ENCODE results near the gene CARHSP1. TPM values are rescaled to one million over a fixed set of nuclear protein-coding genes. Genes with fewer than 3 reads are reported as not detected.

Gene CARHSP1
- polyA plus RNA-seq, 1 of the 3 experiments (the other 2 are of a cell fraction), result 93.6 TPM

GRCh38 chr16:8862309-8863130, 6.3 kb downstream of the CARHSP1 start:
- 94% methylated on average over 14 of the region's 14 CpGs for WGBS (ENCODE audit: low lambda C conversion rate)
- POLR2A ChIA-PET, result interaction anchor here (1.0 to 1.1 kb wide), 3 partner anchors 10 to 59 kb away, joined by 3 to 6 read pairs (median 3); no protein-coding TSS in a partner anchor
- H3K27me3 ChIP-seq (ENCODE audit: insufficient read depth), result no peaks in the 10 kb centered on the region

GRCh38 chr16:8861563-8862308, 7.1 kb downstream of the CARHSP1 start:
- Histone ChIP-seq H3K9ac (no peak overlapping the region), H3K9me2 (no peaks in the 10 kb centered on the region), H2AFZ (ENCODE audit: low read depth) (no peak overlapping the region), H3K4me2 (no peak overlapping the region), H3K4me3 (ENCODE audit: low read depth in 2 of 2, low read length in 1 of 2) (no peak overlapping the region), H3F3A (replicated peaks; ENCODE audit: insufficient read depth) (no peaks in the 10 kb centered on the region), H3K4me1 (ENCODE audit: control insufficient read depth in 1 of 2, insufficient read depth in 2 of 2, low read depth in 1 of 2, low read length in 1 of 2) (peaks cover 25 to 27% of the 10 kb centered on the region in 2 experiments; a peak in 2 of 4 replicates), H4K20me1 (ENCODE audit: insufficient read depth) (peaks cover 67% of the 10 kb centered on the region), H3K79me2 (ENCODE audit: insufficient read depth) (peaks cover 86% of the 10 kb centered on the region), H3K9me3 (no peaks in the 10 kb centered on the region), H3K36me3 (replicated peaks in 1 of 2; ENCODE audit: control insufficient read depth in 1 of 2, insufficient read depth in 2 of 2, low read length in 1 of 2) (peaks cover 0 to 9% of the 10 kb centered on the region in 2 experiments), H3K27me3 (ENCODE audit: insufficient read depth) (no peaks in the 10 kb centered on the region), H3K27ac (ENCODE audit: low read depth in 2 of 2, low read length in 1 of 2) (no peak overlapping the region; a peak in 1 of 4 replicates)
- no peak for DNase-seq
- 89% methylated on average over 11 of the region's 14 CpGs for WGBS (ENCODE audit: low lambda C conversion rate)
- TF ChIP-seq JUND (IDR thresholded peaks at IDR 0.05), result no peak
- TF ChIP-seq MAX (IDR thresholded peaks at IDR 0.05; ENCODE audit: low read depth), result no peak
- TF ChIP-seq TAF1 (IDR thresholded peaks at IDR 0.05; ENCODE audit: borderline replicate concordance, low read depth, low read length), result no peak
- ChIA-PET CTCF (interaction anchor here (1.0 to 1.4 kb wide), 4 partner anchors 10 to 206 kb away, joined by 3 read pairs; no protein-coding TSS in a partner anchor), POLR2A (interaction anchor here (1.0 to 1.4 kb wide), 2 partner anchors 10 to 23 kb away, joined by 3 to 5 read pairs; no protein-coding TSS in a partner anchor)

More at GRCh38 chr16:8862309-8863130, 6.3 kb downstream of the CARHSP1 start:
- no peak for DNase-seq
- H3K9me3 ChIP-seq, result no peaks in the 10 kb centered on the region
- peaks cover 65% of the 10 kb centered on the region for H4K20me1 ChIP-seq (ENCODE audit: insufficient read depth)
- no peak overlapping the region for H3K4me3 ChIP-seq (ENCODE audit: low read depth in 2 of 2, low read length in 1 of 2)
- H3K36me3 ChIP-seq (replicated peaks in 1 of 2; ENCODE audit: control insufficient read depth in 1 of 2, insufficient read depth in 2 of 2, low read length in 1 of 2), result peaks cover 0 to 9% of the 10 kb centered on the region in 2 experiments
- H3K4me1 ChIP-seq (ENCODE audit: control insufficient read depth in 1 of 2, insufficient read depth in 2 of 2, low read depth in 1 of 2, low read length in 1 of 2), result peaks cover 25 to 33% of the 10 kb centered on the region in 2 experiments; a peak in 2 of 4 replicates
- TF ChIP-seq GABPA (IDR thresholded peaks at IDR 0.05; ENCODE audit: low read depth), result no peak
- peak; percentile 8 for TF ChIP-seq CHD2 (IDR thresholded peaks at IDR 0.05; ENCODE audit: low read length, partially characterized antibody)
- CTCF ChIA-PET, result interaction anchor here (1.0 to 1.6 kb wide), 4 partner anchors 10 to 207 kb away, joined by 3 to 7 read pairs (median 3); no protein-coding TSS in a partner anchor
- no peak overlapping the region for H2AFZ ChIP-seq (ENCODE audit: low read depth)
- H3K27ac ChIP-seq (ENCODE audit: low read depth in 2 of 2, low read length in 1 of 2), result no peak overlapping the region
- no peaks in the 10 kb centered on the region for H3K9me2 ChIP-seq
- H3K79me2 ChIP-seq (ENCODE audit: insufficient read depth), result peaks cover 94% of the 10 kb centered on the region
- H3K4me2 ChIP-seq, result no peak overlapping the region
- no peak overlapping the region for H3K9ac ChIP-seq
- H3F3A ChIP-seq (replicated peaks; ENCODE audit: insufficient read depth), result no peaks in the 10 kb centered on the region

Data from SK-N-SH (cell line).